HepG2 (cell line): ENCODE results near the gene SYTL5. TPM values are rescaled to one million over a fixed set of nuclear protein-coding genes. Genes with fewer than 3 reads are reported as not detected.

Experiments
- ATAC-seq: fragments of 200-7000 bp; cut with Tn5 transposase; 3 replicates; pipeline ENCODE4 v1.9.1; 2020; ENCODE audit warnings: mild to moderate bottlenecking, moderate library complexity
- BruUV-seq: library from RNA; stranded (reverse); fragments of 400-500 nt; replicated peaks from 2 replicates; lab custom pipeline; 2021; lab: Mats Ljungman, UMichigan
- CTCF ChIA-PET: fragments of 300-600 bp; formaldehyde crosslinking; extraction: SDS; loops from one replicate; lab custom pipeline; 2021; ENCODE audit warnings: low total read pairs, inconsistent platforms, low intra/inter-chr PET ratio; lab: Yijun Ruan, JAX
- POLR2A ChIA-PET: fragments of 350-600 bp; sonication (Branson Sonifier 250); formaldehyde crosslinking; loops from one replicate; lab custom pipeline; 2020; ENCODE audit warnings: antibody characterized with exemption, inconsistent platforms; lab: Yijun Ruan, JAX
- DNase-seq: peaks from one replicate; pipeline ENCODE4 v3.0.0-alpha.2; 2015; ENCODE audit warnings: low spot score
- FAIRE-seq: peaks from 3 replicates; lab custom pipeline; 2011; peaks lifted over from hg19 to GRCh38; lab: Jason Lieb, UNC
- H2AFZ ChIP-seq: one replicate; pipeline ENCODE4 v1.6.1; 2011; ENCODE audit warnings: low read length, inconsistent platforms
- H3K27ac ChIP-seq: fragments of 300-600 bp; 3 replicates; pipeline ENCODE4 v1.8.0; 2011; ENCODE audit warnings: mixed run types, mild to moderate bottlenecking, mixed read lengths, low read length, inconsistent platforms; ENCODE audit not compliant: insufficient read depth; ENCODE audit errors: extremely low read length
- H3K27me3 ChIP-seq, 2 experiments: fragments of 200-600 bp in 1 of 2; 2 replicates in 1 of 2; 3 replicates in 1 of 2; pipeline versions ENCODE4 v1.6.0 to v1.8.0; 2011; ENCODE audit warnings: low read length in 2 of 2, mild to moderate bottlenecking in 2 of 2, moderate library complexity in 2 of 2, inconsistent platforms in 1 of 2; ENCODE audit not compliant: insufficient read depth in 2 of 2, control insufficient read depth in 1 of 2
- H3K36me3 ChIP-seq, 2 experiments: fragments of 200-600 bp in 1 of 2; replicated peaks in 1 of 2; 2 replicates in 1 of 2; 3 replicates in 1 of 2; pipeline versions ENCODE4 v1.5.1 to v1.8.0; 2011; ENCODE audit warnings: low read length in 2 of 2, inconsistent platforms in 1 of 2; ENCODE audit not compliant: insufficient read depth in 2 of 2, control insufficient read depth in 1 of 2
- H3K4me1 ChIP-seq: 2 replicates; pipeline ENCODE4 v1.5.1; 2012; ENCODE audit warnings: low read length, inconsistent platforms; ENCODE audit not compliant: insufficient read depth
- H3K4me2 ChIP-seq: 2 replicates; pipeline ENCODE4 v1.6.0; 2011; ENCODE audit warnings: low read depth, low read length, inconsistent platforms
- H3K4me3 ChIP-seq, 3 experiments: fragments of 200-600 bp in 1 of 3; sonication (generic), shearing (Covaris generic) in 1 of 3; replicated peaks in 1 of 3; 2 replicates each; pipeline ENCODE4 v1.5.1; 2011 to 2016; ENCODE audit warnings: low read length in 3 of 3, inconsistent platforms in 2 of 3, low read depth in 2 of 3, mild to moderate bottlenecking in 2 of 3, control low read depth in 1 of 3, mixed read lengths in 1 of 3; ENCODE audit not compliant: insufficient read depth in 1 of 3
- H3K79me2 ChIP-seq: one replicate; pipeline ENCODE4 v1.6.1; 2011; ENCODE audit warnings: low read length, inconsistent platforms; ENCODE audit not compliant: insufficient read depth
- H3K9ac ChIP-seq: 2 replicates; pipeline ENCODE4 v1.6.0; 2011; ENCODE audit warnings: mild to moderate bottlenecking, low read depth, low read length, inconsistent platforms; ENCODE audit not compliant: insufficient read depth
- H3K9me3 ChIP-seq: 2 replicates; pipeline ENCODE4 v1.5.1; 2012; ENCODE audit warnings: mild to moderate bottlenecking, low read length
- H4K20me1 ChIP-seq: 2 replicates; pipeline ENCODE4 v1.6.0; 2011; ENCODE audit warnings: inconsistent platforms, mild to moderate bottlenecking, low read length, moderate library complexity; ENCODE audit not compliant: insufficient read depth
- ATF1 ChIP-seq: IDR thresholded peaks from 2 replicates; pipeline ENCODE4 v1.6.1; 2016; ENCODE audit warnings: mild to moderate bottlenecking, control low read depth
- ELF3 ChIP-seq: IDR thresholded peaks from 2 replicates; pipeline ENCODE4 v1.6.1; 2016; ENCODE audit warnings: missing genetic modification reagents, missing compliant biosample characterization
- MXI1 ChIP-seq: IDR thresholded peaks from 3 replicates; pipeline ENCODE4 v1.6.1; 2012; ENCODE audit warnings: low read depth, low read length, inconsistent platforms, borderline replicate concordance
- ZBTB7B ChIP-seq: sonication (generic); formaldehyde crosslinking; IDR thresholded peaks from 2 replicates; pipeline ENCODE4 v1.4.0; 2020; ENCODE audit warnings: missing genetic modification reagents
- ZNF12 ChIP-seq: sonication (generic); formaldehyde crosslinking; IDR thresholded peaks from 2 replicates; pipeline ENCODE4 v1.5.0; 2020; ENCODE audit warnings: missing genetic modification reagents
- ZNF563 ChIP-seq: sonication (generic); formaldehyde crosslinking; IDR thresholded peaks from 2 replicates; pipeline ENCODE4 v1.8.0; 2022; ENCODE audit warnings: mild to moderate bottlenecking, moderate library complexity, missing genetic modification reagents
- WGBS: methylation state at CpG from one replicate; pipeline ENCODE4 v1.1.6; 2017; ENCODE audit warnings: low lambda C conversion rate; 5-methylcytosine and 5-hydroxymethylcytosine counted together
- in situ Hi-C: cut with HindIII; loops from 2 replicates; pipeline ENCODE4 v1.10.0; 2017; ENCODE audit warnings: low pct_unique_long_range_greater_than_20kb; ENCODE audit not compliant: extremely low pct_ligation_motif_present
- intact Hi-C: fragments of 100-400 bp; cut with micrococcal nuclease; formaldehyde crosslinking; loops from one replicate; pipeline ENCODE4 v1.10.0; 2022; ENCODE audit not compliant: unreplicated experiment
- polyA plus RNA-seq, 8 experiments: library from polyadenylated mRNA; depleted of rRNA in 3 of 8; stranded (reverse) in 7 of 8; unstranded in 1 of 8; fragments of >200 nt; fragmentation: Illumina TruSeq in 4 of 8; extraction: Trizol in 4 of 8; gene quantifications; 2 replicates each; pipeline versions ENCODE4 v1.2.1 to v1.2.3, GENCODE V29; 2011 to 2016; ENCODE audit warnings: low read depth in 4 of 8, missing spikeins in 1 of 8, mixed read lengths in 1 of 8; ENCODE audit not compliant: insufficient read depth in 1 of 8
- total RNA-seq, 5 experiments: library from RNA; depleted of rRNA; stranded (reverse); fragments of >200 nt; fragmentation: Illumina TruSeq; extraction: Trizol; gene quantifications; 2 replicates each; pipeline ENCODE4 v1.2.3, GENCODE V29; 2016; ENCODE audit warnings: low read depth in 1 of 5
- TF ChIP-seq, protein P1 (sequence below): IDR thresholded peaks from 2 replicates; pipeline ENCODE4 v1.6.1; 2016; ENCODE audit warnings: missing compliant biosample characterization, missing genetic modification reagents, borderline replicate concordance
- TF ChIP-seq, protein P2 (sequence below): sonication (generic); formaldehyde crosslinking; IDR thresholded peaks from 2 replicates; pipeline ENCODE4 v1.4.0; 2020; ENCODE audit warnings: missing genetic modification reagents
- TF ChIP-seq, protein P3 (sequence below): IDR thresholded peaks from 2 replicates; pipeline ENCODE4 v1.4.0; 2020; ENCODE audit warnings: mild to moderate bottlenecking, missing genetic modification reagents
- TF ChIP-seq, protein P4 (sequence below): sonication (generic); formaldehyde crosslinking; IDR thresholded peaks from 2 replicates; pipeline ENCODE4 v1.4.0; 2020; ENCODE audit warnings: missing genetic modification reagents

Gene SYTL5
- total and polyA plus RNA-seq, 2 of the 13 experiments (the other 11 are each of a cell fraction or from before 2014, with no cell fraction given): not detected

DNA sequence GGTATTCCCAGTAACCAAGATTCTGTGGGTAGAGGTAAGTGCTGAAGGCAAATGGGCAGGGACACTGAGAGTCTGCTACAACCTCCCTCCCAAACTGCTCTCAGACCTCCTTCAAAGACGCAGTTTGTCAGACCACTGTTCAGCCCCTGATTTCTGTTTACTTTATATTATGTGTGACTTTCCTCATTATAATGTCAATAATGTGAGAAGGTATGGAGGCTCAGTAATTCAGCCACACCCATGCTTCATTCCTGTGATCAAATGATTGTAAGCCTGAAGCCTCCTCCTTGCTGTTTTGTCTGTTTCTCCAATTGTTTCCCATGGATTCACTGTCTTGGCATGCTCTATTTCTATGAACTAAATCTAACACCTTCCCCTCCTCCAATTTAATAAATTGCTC is 75.6 kb downstream of the SYTL5 start (continued):
- no peak for TF ChIP-seq MXI1
- TF ChIP-seq, protein P1, sequence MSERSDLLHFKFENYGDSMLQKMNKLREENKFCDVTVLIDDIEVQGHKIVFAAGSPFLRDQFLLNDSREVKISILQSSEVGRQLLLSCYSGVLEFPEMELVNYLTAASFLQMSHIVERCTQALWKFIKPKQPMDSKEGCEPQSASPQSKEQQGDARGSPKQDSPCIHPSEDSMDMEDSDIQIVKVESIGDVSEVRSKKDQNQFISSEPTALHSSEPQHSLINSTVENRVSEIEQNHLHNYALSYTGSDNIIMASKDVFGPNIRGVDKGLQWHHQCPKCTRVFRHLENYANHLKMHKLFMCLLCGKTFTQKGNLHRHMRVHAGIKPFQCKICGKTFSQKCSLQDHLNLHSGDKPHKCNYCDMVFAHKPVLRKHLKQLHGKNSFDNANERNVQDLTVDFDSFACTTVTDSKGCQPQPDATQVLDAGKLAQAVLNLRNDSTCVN (CRISPR knock-in tag): no peak
- TF ChIP-seq, protein P2, sequence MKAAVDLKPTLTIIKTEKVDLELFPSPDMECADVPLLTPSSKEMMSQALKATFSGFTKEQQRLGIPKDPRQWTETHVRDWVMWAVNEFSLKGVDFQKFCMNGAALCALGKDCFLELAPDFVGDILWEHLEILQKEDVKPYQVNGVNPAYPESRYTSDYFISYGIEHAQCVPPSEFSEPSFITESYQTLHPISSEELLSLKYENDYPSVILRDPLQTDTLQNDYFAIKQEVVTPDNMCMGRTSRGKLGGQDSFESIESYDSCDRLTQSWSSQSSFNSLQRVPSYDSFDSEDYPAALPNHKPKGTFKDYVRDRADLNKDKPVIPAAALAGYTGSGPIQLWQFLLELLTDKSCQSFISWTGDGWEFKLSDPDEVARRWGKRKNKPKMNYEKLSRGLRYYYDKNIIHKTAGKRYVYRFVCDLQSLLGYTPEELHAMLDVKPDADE (CRISPR knock-in tag): no peak
- no peak for TF ChIP-seq ATF1
- TF ChIP-seq, protein P3, sequence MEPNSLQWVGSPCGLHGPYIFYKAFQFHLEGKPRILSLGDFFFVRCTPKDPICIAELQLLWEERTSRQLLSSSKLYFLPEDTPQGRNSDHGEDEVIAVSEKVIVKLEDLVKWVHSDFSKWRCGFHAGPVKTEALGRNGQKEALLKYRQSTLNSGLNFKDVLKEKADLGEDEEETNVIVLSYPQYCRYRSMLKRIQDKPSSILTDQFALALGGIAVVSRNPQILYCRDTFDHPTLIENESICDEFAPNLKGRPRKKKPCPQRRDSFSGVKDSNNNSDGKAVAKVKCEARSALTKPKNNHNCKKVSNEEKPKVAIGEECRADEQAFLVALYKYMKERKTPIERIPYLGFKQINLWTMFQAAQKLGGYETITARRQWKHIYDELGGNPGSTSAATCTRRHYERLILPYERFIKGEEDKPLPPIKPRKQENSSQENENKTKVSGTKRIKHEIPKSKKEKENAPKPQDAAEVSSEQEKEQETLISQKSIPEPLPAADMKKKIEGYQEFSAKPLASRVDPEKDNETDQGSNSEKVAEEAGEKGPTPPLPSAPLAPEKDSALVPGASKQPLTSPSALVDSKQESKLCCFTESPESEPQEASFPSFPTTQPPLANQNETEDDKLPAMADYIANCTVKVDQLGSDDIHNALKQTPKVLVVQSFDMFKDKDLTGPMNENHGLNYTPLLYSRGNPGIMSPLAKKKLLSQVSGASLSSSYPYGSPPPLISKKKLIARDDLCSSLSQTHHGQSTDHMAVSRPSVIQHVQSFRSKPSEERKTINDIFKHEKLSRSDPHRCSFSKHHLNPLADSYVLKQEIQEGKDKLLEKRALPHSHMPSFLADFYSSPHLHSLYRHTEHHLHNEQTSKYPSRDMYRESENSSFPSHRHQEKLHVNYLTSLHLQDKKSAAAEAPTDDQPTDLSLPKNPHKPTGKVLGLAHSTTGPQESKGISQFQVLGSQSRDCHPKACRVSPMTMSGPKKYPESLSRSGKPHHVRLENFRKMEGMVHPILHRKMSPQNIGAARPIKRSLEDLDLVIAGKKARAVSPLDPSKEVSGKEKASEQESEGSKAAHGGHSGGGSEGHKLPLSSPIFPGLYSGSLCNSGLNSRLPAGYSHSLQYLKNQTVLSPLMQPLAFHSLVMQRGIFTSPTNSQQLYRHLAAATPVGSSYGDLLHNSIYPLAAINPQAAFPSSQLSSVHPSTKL (CRISPR knock-in tag): no peak
- TF ChIP-seq ZNF563 (CRISPR knock-in tag): no peak

DNA sequence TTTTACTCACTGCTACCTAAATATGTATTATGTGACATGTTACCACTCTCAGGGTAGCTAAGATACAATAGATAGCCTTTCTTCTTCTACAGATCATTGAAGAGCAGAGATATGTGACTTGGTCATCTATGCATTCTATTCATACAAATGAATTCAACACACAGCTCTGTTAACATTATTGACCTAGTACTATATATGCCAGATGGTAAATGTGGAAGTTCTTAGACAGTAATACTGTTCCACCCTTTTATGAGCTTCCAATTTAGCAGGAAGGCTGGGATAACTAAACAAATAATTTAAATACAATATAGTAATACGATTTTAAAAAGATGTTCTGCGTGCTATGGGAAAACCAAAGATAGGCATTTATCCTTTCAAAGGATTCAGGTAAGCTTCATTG is 76.0 kb downstream of the SYTL5 start:
- H3K4me1 ChIP-seq: no peaks in the 10 kb centered on the region
- no peak overlapping the region for H3K4me3 ChIP-seq
- no peak for DNase-seq
- H4K20me1 ChIP-seq: no peaks in the 10 kb centered on the region
- no TSS peak for BruUV-seq
- intact Hi-C loops: loop anchor here (10.0 kb wide), 1 partner anchor 1102 kb away; no protein-coding TSS in a partner anchor
- H3K36me3 ChIP-seq: no peaks in the 10 kb centered on the region
- H3K9ac ChIP-seq: no peak overlapping the region
- H3K27ac ChIP-seq: no peak overlapping the region
- ChIA-PET CTCF (no interaction called here), POLR2A (no interaction called here)
- no peak for FAIRE-seq
- H3K9me3 ChIP-seq: no peaks in the 10 kb centered on the region
- H2AFZ ChIP-seq: no peak overlapping the region
- H3K27me3 ChIP-seq: no peaks in the 10 kb centered on the region
- H3K4me2 ChIP-seq: no peak overlapping the region
- no peak for ATAC-seq
- WGBS: 47% methylated on average over 2 of the region's 2 CpGs
- in situ Hi-C loops: no loop called here
- no peaks in the 10 kb centered on the region for H3K79me2 ChIP-seq
- TF ChIP-seq ZBTB7B (CRISPR knock-in tag): no peak
- TF ChIP-seq, protein P4, sequence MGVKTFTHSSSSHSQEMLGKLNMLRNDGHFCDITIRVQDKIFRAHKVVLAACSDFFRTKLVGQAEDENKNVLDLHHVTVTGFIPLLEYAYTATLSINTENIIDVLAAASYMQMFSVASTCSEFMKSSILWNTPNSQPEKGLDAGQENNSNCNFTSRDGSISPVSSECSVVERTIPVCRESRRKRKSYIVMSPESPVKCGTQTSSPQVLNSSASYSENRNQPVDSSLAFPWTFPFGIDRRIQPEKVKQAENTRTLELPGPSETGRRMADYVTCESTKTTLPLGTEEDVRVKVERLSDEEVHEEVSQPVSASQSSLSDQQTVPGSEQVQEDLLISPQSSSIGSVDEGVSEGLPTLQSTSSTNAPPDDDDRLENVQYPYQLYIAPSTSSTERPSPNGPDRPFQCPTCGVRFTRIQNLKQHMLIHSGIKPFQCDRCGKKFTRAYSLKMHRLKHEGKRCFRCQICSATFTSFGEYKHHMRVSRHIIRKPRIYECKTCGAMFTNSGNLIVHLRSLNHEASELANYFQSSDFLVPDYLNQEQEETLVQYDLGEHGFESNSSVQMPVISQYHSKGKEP (CRISPR knock-in tag): no peak
- no peak for TF ChIP-seq ZNF12
- TF ChIP-seq ELF3 (CRISPR knock-in tag): no peak
